ENCODE data around the gene PRR5.

PRR5 gene

DNA sequence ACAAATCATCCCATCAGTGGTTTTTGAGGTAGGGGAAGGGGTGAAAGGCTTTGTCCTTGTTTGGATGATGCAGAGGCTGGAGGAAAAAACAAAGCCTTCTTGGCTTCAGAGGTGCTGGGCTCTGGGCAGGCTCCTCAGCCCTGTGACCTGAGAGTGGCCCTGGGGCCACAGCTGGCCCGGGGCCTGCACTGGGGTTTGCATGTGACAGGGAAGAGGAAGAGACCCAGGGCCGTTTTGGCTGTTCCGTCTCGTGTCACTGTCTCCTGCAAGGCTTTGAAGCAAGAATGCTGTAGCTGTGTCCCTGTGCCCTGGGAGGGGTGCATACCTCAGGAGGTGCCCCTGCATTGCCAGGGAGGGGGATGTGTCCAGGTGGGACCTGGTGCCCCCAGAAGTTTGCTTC, 63.0 kb downstream of the PRR5 start:
- Mint-ChIP-seq H3K36me3 (ENCODE audit: low read depth) (peaks cover 7% of the 10 kb centered on the region), H3K27ac (peak overlapping the region in 1 of 3 experiments; percentile 42), H3K4me1 (peaks cover 4% of the 10 kb centered on the region), H3K9me3 (peaks cover 5% of the 10 kb centered on the region), H3K27me3 (ENCODE audit: low read depth) (peaks cover 14% of the 10 kb centered on the region), H3K4me3 (no peak overlapping the region)
- TF ChIP-seq, protein P1, sequence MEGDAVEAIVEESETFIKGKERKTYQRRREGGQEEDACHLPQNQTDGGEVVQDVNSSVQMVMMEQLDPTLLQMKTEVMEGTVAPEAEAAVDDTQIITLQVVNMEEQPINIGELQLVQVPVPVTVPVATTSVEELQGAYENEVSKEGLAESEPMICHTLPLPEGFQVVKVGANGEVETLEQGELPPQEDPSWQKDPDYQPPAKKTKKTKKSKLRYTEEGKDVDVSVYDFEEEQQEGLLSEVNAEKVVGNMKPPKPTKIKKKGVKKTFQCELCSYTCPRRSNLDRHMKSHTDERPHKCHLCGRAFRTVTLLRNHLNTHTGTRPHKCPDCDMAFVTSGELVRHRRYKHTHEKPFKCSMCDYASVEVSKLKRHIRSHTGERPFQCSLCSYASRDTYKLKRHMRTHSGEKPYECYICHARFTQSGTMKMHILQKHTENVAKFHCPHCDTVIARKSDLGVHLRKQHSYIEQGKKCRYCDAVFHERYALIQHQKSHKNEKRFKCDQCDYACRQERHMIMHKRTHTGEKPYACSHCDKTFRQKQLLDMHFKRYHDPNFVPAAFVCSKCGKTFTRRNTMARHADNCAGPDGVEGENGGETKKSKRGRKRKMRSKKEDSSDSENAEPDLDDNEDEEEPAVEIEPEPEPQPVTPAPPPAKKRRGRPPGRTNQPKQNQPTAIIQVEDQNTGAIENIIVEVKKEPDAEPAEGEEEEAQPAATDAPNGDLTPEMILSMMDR (IDR thresholded peaks at IDR 0.05; ENCODE audit: unreplicated experiment in 3 of 3), result no peak

DNA sequence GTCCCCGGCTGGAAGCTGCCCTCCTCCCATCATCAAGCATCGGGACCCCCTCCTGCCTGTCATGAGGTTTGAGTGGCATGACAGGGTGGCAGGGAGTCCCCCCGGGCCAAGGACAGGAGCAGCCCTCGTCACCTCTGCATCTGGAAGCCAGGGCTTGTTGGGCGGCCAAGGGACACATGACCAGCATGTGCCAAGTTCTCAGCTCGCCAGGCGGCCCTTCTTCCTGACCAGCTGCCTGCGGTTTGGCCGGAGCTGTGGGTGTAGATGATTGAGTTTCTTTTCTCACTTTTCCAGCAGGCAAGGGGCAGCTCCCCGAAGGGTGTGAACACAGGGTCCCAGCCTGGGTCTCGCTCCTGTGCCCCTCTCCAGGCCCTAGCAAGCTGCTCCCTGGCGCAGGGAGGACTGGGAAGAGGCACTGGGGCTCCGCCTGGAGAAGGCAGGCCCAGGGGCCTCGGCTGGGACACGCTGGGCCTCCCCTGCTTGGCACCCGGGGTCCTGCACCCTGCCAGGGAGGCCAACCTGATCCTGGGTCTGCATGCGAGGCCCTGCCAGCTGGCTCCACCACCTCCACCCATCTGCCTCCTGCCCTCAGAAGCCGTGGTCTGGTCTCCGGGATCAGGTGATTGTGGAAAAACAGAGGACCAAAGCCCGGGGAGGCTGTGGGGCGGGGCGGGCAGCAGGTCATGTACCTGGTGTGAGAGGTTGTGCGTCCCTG, 63.7 kb downstream of the PRR5 start:
- TF ChIP-seq, protein P1 (IDR thresholded peaks at IDR 0.05; ENCODE audit: unreplicated experiment in 3 of 3), result no peak
- Mint-ChIP-seq H3K36me3 (ENCODE audit: low read depth) (peaks cover 7% of the 10 kb centered on the region), H3K4me3 (no peak overlapping the region), H3K27me3 (ENCODE audit: low read depth) (peaks cover 14% of the 10 kb centered on the region), H3K27ac (no peak overlapping the region), H3K9me3 (peaks cover 7% of the 10 kb centered on the region), H3K4me1 (peaks cover 4% of the 10 kb centered on the region)

- Mint-ChIP-seq H3K4me1 (peaks cover 9% of the 10 kb centered on the region), H3K27ac (no peak overlapping the region), H3K36me3 (ENCODE audit: low read depth) (peaks cover 14% of the 10 kb centered on the region), H3K9me3 (peaks cover 20% of the 10 kb centered on the region), H3K4me3 (no peak overlapping the region), H3K27me3 (ENCODE audit: low read depth) (peaks cover 8% of the 10 kb centered on the region)
- TF ChIP-seq, protein P1 (IDR thresholded peaks at IDR 0.05; ENCODE audit: unreplicated experiment in 3 of 3), result no peak
These were observed 71.1 kb downstream of the PRR5 start for GRCh38 chr22:44773082-44773481.

- TF ChIP-seq, protein P1 (IDR thresholded peaks at IDR 0.05; ENCODE audit: unreplicated experiment in 3 of 3), result no peak
- peaks cover 5% of the 10 kb centered on the region for H3K27me3 Mint-ChIP-seq (ENCODE audit: low read depth)
These were observed 73.9 kb downstream of the PRR5 start for GRCh38 chr22:44775862-44776261.

DNA sequence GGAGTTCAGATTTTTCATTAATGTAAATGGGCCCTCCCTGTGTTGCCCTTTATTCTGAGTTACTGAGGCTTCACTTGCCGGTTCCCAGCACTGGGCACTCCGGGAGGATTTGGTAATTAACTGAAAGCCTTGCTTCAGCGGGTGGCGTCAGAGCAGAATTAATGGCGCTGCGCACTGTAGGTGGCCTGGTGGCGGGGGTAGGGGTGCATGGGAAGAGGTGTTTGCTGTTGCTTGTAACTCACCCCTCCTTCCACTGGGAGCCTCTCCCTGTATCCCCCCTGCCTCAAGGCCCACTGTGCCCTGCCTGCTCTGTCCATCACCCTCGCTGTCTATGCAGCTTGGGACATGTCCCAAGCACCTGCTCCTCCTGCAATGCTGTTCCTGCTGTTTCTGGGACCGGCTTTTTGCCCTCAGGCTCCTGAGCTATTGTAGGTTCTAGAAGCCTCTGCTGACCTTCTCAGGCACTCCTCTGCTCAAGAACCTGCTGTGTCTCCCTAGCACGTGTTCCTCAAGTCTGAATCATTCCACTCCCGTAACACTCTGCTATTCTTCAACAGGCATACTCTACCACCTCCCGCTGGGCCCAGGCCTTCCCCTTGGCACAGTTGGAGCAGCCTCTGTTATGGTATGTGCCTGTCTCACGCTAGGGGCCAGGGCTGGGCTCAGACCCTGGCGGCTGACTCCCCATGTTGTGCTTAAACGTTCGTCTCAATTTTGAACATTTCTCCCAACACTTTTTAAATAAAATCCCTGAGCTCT, 74.8 kb downstream of the PRR5 start:
- Mint-ChIP-seq H3K36me3 (ENCODE audit: low read depth) (peaks cover 13% of the 10 kb centered on the region), H3K9me3 (peaks cover 16% of the 10 kb centered on the region), H3K27ac (peak overlapping the region; percentile 73 to 91 (median 78)), H3K4me1 (peaks cover 9% of the 10 kb centered on the region), H3K27me3 (ENCODE audit: low read depth) (peaks cover 5% of the 10 kb centered on the region), H3K4me3 (no peak overlapping the region)
- TF ChIP-seq, protein P1 (IDR thresholded peaks at IDR 0.05; ENCODE audit: unreplicated experiment in 3 of 3), result no peak

More at GRCh38 chr22:44775862-44776261, 73.9 kb downstream of the PRR5 start:
- H3K4me1 Mint-ChIP-seq, result peaks cover 9% of the 10 kb centered on the region
- peaks cover 17% of the 10 kb centered on the region for H3K9me3 Mint-ChIP-seq
- peak overlapping the region in 1 of 3 experiments; percentile 75 for H3K27ac Mint-ChIP-seq
- peaks cover 14% of the 10 kb centered on the region for H3K36me3 Mint-ChIP-seq (ENCODE audit: low read depth)
- no peak overlapping the region for H3K4me3 Mint-ChIP-seq
